ENCODE measurements around the gene SNORC.

Gene SNORC

DNA sequence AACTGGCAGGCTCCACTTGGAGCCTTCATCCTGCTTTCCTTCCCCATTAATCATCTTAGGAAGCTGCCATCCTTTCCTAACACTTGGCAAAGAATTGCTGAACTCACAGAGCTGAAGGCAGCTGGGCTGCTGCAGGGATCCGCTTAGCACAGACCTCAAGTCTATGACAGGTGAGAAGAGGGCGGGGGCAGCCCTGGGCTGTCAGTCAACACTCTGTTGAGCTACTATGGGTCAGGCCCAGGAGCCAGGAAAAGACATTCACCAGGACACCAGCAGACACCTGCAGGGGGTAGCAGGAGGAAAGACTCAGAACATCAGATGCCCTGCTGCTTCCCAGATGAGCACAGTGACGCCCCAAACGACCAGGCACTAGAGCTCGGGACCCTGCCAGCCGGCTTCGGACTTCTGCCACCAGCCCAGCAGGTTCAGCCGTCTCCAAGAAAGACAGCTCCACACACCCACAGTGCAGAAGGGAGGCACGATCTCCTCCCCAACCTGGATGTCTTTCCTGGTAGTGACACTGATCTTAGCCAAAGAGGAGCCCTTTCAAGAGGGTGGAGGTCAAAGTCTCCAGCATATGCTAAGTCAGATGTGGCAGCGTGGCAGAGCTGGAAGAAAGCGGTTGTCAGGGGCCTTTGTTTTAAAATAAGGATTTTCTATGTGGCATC lies 55.2 kb downstream of the SNORC start:
- peak; percentile 46 for DNase-seq
- TF ChIP-seq, protein P1, sequence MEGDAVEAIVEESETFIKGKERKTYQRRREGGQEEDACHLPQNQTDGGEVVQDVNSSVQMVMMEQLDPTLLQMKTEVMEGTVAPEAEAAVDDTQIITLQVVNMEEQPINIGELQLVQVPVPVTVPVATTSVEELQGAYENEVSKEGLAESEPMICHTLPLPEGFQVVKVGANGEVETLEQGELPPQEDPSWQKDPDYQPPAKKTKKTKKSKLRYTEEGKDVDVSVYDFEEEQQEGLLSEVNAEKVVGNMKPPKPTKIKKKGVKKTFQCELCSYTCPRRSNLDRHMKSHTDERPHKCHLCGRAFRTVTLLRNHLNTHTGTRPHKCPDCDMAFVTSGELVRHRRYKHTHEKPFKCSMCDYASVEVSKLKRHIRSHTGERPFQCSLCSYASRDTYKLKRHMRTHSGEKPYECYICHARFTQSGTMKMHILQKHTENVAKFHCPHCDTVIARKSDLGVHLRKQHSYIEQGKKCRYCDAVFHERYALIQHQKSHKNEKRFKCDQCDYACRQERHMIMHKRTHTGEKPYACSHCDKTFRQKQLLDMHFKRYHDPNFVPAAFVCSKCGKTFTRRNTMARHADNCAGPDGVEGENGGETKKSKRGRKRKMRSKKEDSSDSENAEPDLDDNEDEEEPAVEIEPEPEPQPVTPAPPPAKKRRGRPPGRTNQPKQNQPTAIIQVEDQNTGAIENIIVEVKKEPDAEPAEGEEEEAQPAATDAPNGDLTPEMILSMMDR (IDR thresholded peaks at IDR 0.05; ENCODE audit: low read depth, low read length) = no peak
- Histone ChIP-seq H3K27me3 (ENCODE audit: insufficient read depth, low read depth, severe bottlenecking) (peaks cover 14% of the 10 kb centered on the region), H3K4me3 (ENCODE audit: low read depth, low read length) (no peak overlapping the region), H3K36me3 (no peaks in the 10 kb centered on the region), H3K27ac (no peak overlapping the region), H3K9me3 (ENCODE audit: severe bottlenecking) (peaks cover 3% of the 10 kb centered on the region)

- H3K4me3 ChIP-seq (ENCODE audit: low read depth, low read length) = no peak overlapping the region
- TF ChIP-seq, protein P1 (IDR thresholded peaks at IDR 0.05; ENCODE audit: low read depth, low read length) = no peak
- H3K36me3 ChIP-seq = no peaks in the 10 kb centered on the region
- no peak overlapping the region for H3K27ac ChIP-seq
- no peak for DNase-seq
- peaks cover 14% of the 10 kb centered on the region for H3K27me3 ChIP-seq (ENCODE audit: insufficient read depth, low read depth, severe bottlenecking)
- peaks cover 3% of the 10 kb centered on the region for H3K9me3 ChIP-seq (ENCODE audit: severe bottlenecking)
Observed at GRCh38 chr2:232925821-232926156, 55.7 kb downstream of the SNORC start.

DNA sequence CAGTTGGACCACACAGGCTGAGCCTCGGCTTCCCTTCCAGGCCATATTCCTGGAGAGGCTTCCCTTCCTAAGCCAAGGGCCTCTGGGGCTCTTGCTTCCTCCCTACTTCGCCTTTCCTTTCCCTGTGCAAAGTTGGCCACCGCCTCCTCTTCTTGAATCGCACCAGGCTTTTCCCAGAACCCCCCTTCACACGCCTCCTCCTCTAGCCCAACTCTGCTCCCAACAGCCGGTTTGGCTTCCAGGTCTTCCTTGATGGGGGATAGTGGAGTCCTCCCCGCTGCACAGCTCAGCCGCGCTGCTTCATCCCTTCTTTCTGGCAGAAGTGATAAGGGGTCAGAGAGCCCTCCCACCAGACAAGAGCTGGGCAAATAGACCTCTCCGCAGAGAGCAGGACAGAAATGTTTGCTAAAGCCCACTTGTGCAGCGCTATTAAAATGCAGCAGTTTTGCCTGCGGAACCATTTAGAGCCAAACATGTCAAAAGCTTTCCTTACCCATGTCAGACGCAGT lies 56.4 kb downstream of the SNORC start:
- TF ChIP-seq, protein P1 (IDR thresholded peaks at IDR 0.05; ENCODE audit: low read depth, low read length) = no peak
- H3K27me3 ChIP-seq (ENCODE audit: insufficient read depth, low read depth, severe bottlenecking) = peaks cover 14% of the 10 kb centered on the region
- peaks cover 3% of the 10 kb centered on the region for H3K9me3 ChIP-seq (ENCODE audit: severe bottlenecking)
- no peaks in the 10 kb centered on the region for H3K36me3 ChIP-seq
- DNase-seq = no peak
- H3K27ac ChIP-seq = no peak overlapping the region
- no peak overlapping the region for H3K4me3 ChIP-seq (ENCODE audit: low read depth, low read length)

GRCh38 chr2:232927032-232927792 lies 57.1 kb downstream of the SNORC start:
- Histone ChIP-seq H3K27me3 (ENCODE audit: insufficient read depth, low read depth, severe bottlenecking) (peaks cover 14% of the 10 kb centered on the region), H3K9me3 (ENCODE audit: severe bottlenecking) (peaks cover 3% of the 10 kb centered on the region), H3K4me3 (ENCODE audit: low read depth, low read length) (peak overlapping the region; percentile 44), H3K36me3 (no peaks in the 10 kb centered on the region), H3K27ac (no peak overlapping the region)
- TF ChIP-seq, protein P1 (IDR thresholded peaks at IDR 0.05; ENCODE audit: low read depth, low read length) = no peak
- DNase-seq = no peak

GRCh38 chr2:232927793-232928550 lies 57.9 kb downstream of the SNORC start:
- Histone ChIP-seq H3K4me3 (ENCODE audit: low read depth, low read length) (peak overlapping the region; percentile 44), H3K27me3 (ENCODE audit: insufficient read depth, low read depth, severe bottlenecking) (peaks cover 14% of the 10 kb centered on the region)

More at GRCh38 chr2:232927793-232928550, 57.9 kb downstream of the SNORC start:
- DNase-seq = no peak
- H3K27ac ChIP-seq = no peak overlapping the region
- no peaks in the 10 kb centered on the region for H3K36me3 ChIP-seq
- peaks cover 3% of the 10 kb centered on the region for H3K9me3 ChIP-seq (ENCODE audit: severe bottlenecking)
- TF ChIP-seq, protein P1 (IDR thresholded peaks at IDR 0.05; ENCODE audit: low read depth, low read length) = no peak
